Mucosa of gallbladder (tissue), 1 donor: ENCODE measurements around the gene TNS3. TPM values are rescaled to one million over a fixed set of nuclear protein-coding genes. Genes with fewer than 3 reads are reported as not detected.
"Not testable (repeated sequence)": the region's sequence is repeated elsewhere in the genome, so short reads cannot be mapped to it uniquely, and the experiment has no call there.

ENCODE experiments used
- DNase-seq: peaks from one replicate; pipeline ENCODE4 v3.0.0-alpha.2; 2020; ENCODE audit warnings: low spot score
- total RNA-seq: library from RNA; stranded (reverse); gene quantifications from one replicate; pipeline ENCODE4 v1.2.1, GENCODE V29; 2021
- donor health status: DM: no; HTN: no; CAD: no.

The TNS3 gene
- total RNA-seq, 1 donor from 2014 or later, result 97.2 TPM

GRCh38 chr7:47542051-47542450 lies 39.9 kb downstream of the TNS3 start:
- DNase-seq, result no peak

- not testable (repeated sequence) for DNase-seq
These were observed 40.4 kb downstream of the TNS3 start for GRCh38 chr7:47541485-47541884.

GRCh38 chr7:47540387-47541350 lies 41.2 kb downstream of the TNS3 start:
- DNase-seq, result no peak

- no peak for DNase-seq
These were observed 41.9 kb downstream of the TNS3 start for GRCh38 chr7:47540053-47540386.

- no peak for DNase-seq
These were observed 42.4 kb downstream of the TNS3 start for GRCh38 chr7:47539398-47540052.

- no peak for DNase-seq
These were observed 43.0 kb downstream of the TNS3 start for GRCh38 chr7:47538846-47539311.

- DNase-seq, result no peak
These were observed 43.9 kb downstream of the TNS3 start for GRCh38 chr7:47537716-47538675.

GRCh38 chr7:47536661-47537611 lies 45.0 kb downstream of the TNS3 start:
- DNase-seq, result peak; percentile 55

GRCh38 chr7:47535704-47536628 lies 45.9 kb downstream of the TNS3 start:
- no peak for DNase-seq

GRCh38 chr7:47535035-47535703 lies 46.7 kb downstream of the TNS3 start:
- DNase-seq, result no peak

GRCh38 chr7:47534322-47535034 lies 47.4 kb downstream of the TNS3 start:
- no peak for DNase-seq

- no peak for DNase-seq
These were observed 50.1 kb downstream of the TNS3 start for GRCh38 chr7:47531584-47532492.

- no peak for DNase-seq
These were observed 51.9 kb downstream of the TNS3 start for GRCh38 chr7:47529826-47530555.

GRCh38 chr7:47529405-47529804 lies 52.5 kb downstream of the TNS3 start:
- no peak for DNase-seq

GRCh38 chr7:47528471-47528870 lies 53.4 kb downstream of the TNS3 start:
- DNase-seq, result no peak

- no peak for DNase-seq
These were observed 55.4 kb downstream of the TNS3 start for GRCh38 chr7:47526466-47526865.
